Breast epithelium (tissue), 4 donors: ENCODE data around the gene CAMTA1. TPM values are rescaled to one million over a fixed set of nuclear protein-coding genes. Genes with fewer than 3 reads are reported as not detected.

Experiments used
- DNase-seq, 2 donors: peaks; one replicate each; pipeline ENCODE4 v3.0.0-alpha.2; 2019; ENCODE audit warnings: low spot score in 2 of 2
- H3K27ac ChIP-seq, 2 donors: fragments of 200-600 bp; sonication (generic) in 1 of 2; one replicate each; pipeline ENCODE4 v1.5.1; 2016 to 2019; ENCODE audit warnings: mild to moderate bottlenecking in 1 of 2
- H3K27me3 ChIP-seq, 2 donors: fragments of 200-600 bp; sonication (generic) in 1 of 2; one replicate each; pipeline versions ENCODE4 v1.5.1 to v1.6.0; 2017 to 2019; ENCODE audit warnings: control low read depth in 1 of 2, mild to moderate bottlenecking in 1 of 2
- H3K36me3 ChIP-seq: fragments of 200-600 bp; one replicate; pipeline ENCODE4 v1.5.1; 2019
- H3K4me1 ChIP-seq, 2 donors: fragments of 200-600 bp; sonication (generic); one replicate each; pipeline ENCODE4 v1.5.1; 2016 to 2019; ENCODE audit warnings: control low read depth in 1 of 2
- H3K4me3 ChIP-seq, 3 donors: fragments of 200-600 bp; sonication (generic); 1 replicate in 2 of 3; 2 replicates in 1 of 3; pipeline ENCODE4 v1.5.1; 2016 to 2019; ENCODE audit warnings: mild to moderate bottlenecking in 3 of 3, moderate library complexity in 2 of 3
- H3K9me3 ChIP-seq, 2 donors: fragments of 200-600 bp; sonication (generic) in 1 of 2; one replicate each; pipeline ENCODE4 v1.5.1; 2016 to 2019; ENCODE audit warnings: control low read depth in 1 of 2
- POLR2A ChIP-seq: fragments of 450-650 bp; IDR thresholded peaks from one replicate; pipeline ENCODE4 v1.6.1; 2016; ENCODE audit warnings: antibody characterized with exemption, mild to moderate bottlenecking, moderate library complexity
- POLR2AphosphoS5 ChIP-seq, 3 donors: sonication (generic); formaldehyde crosslinking; IDR thresholded peaks; one replicate each; pipeline ENCODE4 v1.6.1; 2017; ENCODE audit warnings: antibody characterized with exemption in 3 of 3
- intact Hi-C: fragments of 100-400 bp; cut with DNase I; formaldehyde crosslinking; loops from one replicate; pipeline ENCODE4 v1.15.1; 2023; ENCODE audit warnings: low total_unique reads
- total RNA-seq, 3 donors: library from RNA; depleted of rRNA; stranded (reverse); fragments of >200 nt; gene quantifications; one replicate each; pipeline ENCODE4 v1.1.0, GENCODE V29; 2016
- TF ChIP-seq, protein P1 (sequence below), 3 donors: fragments of 450-650 bp; IDR thresholded peaks; one replicate each; pipeline ENCODE4 v1.5.1; 2016 to 2017; ENCODE audit warnings: antibody characterized with exemption in 3 of 3, mild to moderate bottlenecking in 3 of 3, moderate library complexity in 3 of 3

Gene CAMTA1
- total RNA-seq, 3 donors from 2014 or later, result 53.4 to 84.0 (median 61.9) TPM

DNA sequence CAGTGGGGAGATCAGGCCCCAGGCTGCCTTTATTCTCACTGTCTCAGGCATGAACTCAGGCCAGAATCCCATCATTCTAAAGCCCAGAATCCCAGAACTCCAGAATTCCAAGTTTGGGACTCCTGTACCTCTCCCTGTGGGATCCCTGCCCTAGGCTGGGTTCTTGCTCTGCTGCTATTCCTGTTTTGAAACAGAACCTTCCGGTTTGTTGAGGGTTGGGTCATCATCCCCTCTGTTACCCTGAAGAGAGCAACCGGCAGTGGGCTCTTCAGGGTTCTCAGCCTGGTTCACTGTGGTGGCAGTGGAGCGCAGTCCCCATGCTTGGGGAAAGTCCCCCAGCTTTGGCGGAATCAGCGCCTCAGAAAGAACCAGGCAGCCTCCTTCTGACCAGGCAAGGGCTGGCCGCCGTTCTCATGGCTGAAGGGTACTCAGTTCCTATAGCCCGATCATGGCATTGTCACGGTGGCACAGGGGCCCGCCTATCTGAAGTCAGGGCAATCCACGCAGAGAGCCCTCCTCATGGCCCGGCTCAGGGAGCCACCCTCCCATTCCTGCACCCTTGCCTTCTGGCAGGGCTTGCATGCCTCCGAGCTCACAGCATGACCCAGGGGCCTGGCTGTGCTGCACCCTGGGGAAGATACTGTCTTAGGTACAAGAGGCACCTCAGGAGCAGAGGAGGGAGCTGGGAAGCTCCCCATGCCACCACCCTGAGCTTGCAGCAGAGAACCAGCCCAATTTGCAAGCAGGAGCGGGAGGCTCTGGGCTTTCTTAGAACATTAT lies 650.2 kb downstream of the CAMTA1 start:
- no peak for DNase-seq
- intact Hi-C loops, result no loop called here
- TF ChIP-seq, protein P1, sequence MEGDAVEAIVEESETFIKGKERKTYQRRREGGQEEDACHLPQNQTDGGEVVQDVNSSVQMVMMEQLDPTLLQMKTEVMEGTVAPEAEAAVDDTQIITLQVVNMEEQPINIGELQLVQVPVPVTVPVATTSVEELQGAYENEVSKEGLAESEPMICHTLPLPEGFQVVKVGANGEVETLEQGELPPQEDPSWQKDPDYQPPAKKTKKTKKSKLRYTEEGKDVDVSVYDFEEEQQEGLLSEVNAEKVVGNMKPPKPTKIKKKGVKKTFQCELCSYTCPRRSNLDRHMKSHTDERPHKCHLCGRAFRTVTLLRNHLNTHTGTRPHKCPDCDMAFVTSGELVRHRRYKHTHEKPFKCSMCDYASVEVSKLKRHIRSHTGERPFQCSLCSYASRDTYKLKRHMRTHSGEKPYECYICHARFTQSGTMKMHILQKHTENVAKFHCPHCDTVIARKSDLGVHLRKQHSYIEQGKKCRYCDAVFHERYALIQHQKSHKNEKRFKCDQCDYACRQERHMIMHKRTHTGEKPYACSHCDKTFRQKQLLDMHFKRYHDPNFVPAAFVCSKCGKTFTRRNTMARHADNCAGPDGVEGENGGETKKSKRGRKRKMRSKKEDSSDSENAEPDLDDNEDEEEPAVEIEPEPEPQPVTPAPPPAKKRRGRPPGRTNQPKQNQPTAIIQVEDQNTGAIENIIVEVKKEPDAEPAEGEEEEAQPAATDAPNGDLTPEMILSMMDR (IDR thresholded peaks at IDR 0.05), result no peak
- TF ChIP-seq POLR2A (no peak), POLR2AphosphoS5 (IDR thresholded peaks at IDR 0.05) (no peak)
- no peaks in the 10 kb centered on the region for H3K4me1 ChIP-seq
- H3K9me3 ChIP-seq, result no peaks in the 10 kb centered on the region
- no peaks in the 10 kb centered on the region for H3K36me3 ChIP-seq
- no peaks in the 10 kb centered on the region for H3K27me3 ChIP-seq
- H3K27ac ChIP-seq, result no peak overlapping the region
- no peak overlapping the region for H3K4me3 ChIP-seq

DNA sequence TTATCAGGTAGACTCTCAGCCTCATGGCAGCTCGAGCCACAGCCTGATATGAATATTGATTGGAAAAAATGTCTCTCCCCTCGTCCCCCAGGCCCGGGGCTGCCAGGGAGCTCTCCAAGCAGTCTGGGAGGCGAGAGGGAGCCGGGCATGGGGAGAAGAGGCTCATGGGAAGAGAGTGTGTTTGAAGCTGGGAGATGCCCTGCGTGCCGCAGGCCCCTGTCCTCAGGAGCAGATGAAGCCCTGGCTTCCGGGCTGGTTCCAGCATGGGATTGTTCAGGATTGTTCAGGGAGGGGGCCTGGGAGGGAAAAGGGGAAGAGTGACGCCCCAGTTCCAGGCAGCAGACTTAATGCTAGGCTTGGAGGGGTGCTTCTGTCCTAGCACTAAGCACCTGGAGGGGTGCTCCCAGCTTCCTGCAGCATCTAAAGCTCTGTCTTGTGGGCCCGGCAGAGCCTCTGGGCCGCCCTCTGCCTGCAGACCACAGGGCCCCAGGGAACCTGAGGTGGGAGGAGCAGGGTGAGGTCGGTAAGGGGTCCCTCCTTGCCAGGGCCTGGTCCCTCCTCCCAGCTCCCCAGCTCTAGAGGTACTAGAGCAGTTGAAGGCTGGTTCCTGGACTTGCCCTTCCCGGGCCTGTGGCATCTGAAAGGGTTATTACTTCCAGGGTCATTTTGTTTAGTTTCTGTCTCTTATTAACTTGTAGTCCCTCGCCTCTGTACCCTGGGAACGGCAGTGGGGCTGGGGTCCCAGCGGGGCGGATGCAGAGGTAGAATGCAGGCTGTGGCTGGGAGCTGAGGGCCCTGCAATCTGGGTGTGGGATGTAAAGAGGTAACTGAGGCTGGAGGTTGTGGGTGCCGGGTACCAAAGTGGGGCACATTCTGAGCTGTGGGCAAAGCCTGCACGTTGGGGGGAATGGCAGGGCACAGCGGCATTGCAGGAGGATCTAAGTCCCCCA lies 651.1 kb downstream of the CAMTA1 start:
- H3K4me1 ChIP-seq, result no peaks in the 10 kb centered on the region
- TF ChIP-seq POLR2AphosphoS5 (IDR thresholded peaks at IDR 0.05) (no peak), POLR2A (no peak)
- TF ChIP-seq, protein P1 (IDR thresholded peaks at IDR 0.05), result no peak
- no peak overlapping the region for H3K27ac ChIP-seq
- H3K27me3 ChIP-seq, result no peaks in the 10 kb centered on the region
- intact Hi-C loops, result no loop called here
- no peak for DNase-seq
- no peak overlapping the region for H3K4me3 ChIP-seq
- no peaks in the 10 kb centered on the region for H3K36me3 ChIP-seq
- H3K9me3 ChIP-seq, result no peaks in the 10 kb centered on the region

DNA sequence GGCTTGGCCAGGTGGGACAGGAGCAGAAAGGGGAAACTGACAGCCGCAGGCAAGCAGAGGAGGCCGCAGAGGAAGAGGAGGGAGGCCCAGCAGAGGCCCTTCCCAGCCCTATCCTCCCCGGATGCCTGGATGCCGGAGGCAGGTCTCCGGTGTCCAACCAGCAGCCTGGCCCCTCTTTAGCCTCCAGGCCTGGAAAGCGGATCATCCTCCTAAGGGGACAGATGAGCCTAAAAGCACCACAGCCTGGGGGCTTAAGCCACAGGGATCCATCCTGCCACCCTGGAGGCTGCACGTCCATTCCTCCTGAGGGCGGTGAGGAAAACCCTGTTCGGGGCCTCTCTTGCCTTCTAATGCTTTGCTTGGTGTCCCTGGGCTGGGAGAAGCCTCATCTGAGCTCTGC lies 651.8 kb downstream of the CAMTA1 start:
- TF ChIP-seq POLR2AphosphoS5 (IDR thresholded peaks at IDR 0.05), result no peak
- TF ChIP-seq POLR2A, result no peak
- TF ChIP-seq, protein P1 (IDR thresholded peaks at IDR 0.05), result no peak

DNA sequence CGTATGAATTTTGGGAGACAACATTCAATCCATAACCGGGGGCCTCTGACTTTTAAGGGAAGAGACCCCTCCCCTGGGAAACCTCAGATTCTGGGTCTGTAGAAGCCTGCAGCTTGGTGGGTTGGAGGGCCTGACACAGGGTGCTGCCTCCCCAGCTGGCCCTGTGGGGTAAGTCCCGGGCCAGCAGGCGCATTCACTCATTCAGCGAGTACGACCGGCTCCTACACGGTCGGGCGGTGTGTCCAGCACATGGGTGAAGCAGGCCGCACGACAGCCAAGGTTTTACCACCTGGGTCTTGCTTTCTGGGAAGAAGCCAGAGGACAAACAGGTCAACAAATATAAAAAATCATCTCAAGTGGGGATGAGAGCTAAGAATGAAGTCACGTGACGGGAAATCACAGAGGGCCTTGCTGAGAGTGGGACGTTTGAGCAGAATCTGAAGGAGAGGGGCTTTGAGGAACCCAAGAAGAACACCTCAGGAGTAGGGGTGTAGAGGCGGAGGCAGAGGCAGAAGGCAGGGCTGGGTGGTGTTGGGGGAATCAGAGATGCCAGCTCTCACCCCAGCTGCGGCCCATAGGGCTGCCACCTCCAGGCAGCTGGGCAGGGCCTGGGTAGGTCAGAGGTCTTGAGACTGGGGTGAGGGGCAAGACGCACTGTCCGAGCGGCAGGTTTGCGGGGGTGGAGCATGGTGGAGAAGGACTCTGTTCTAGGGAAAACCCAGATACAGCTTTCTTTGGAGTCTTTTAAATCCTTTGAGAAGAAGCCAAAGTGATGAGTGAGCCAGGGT lies 652.5 kb downstream of the CAMTA1 start:
- DNase-seq, result no peak
- Histone ChIP-seq H3K27ac (no peak overlapping the region), H3K9me3 (no peaks in the 10 kb centered on the region), H3K4me1 (no peaks in the 10 kb centered on the region), H3K36me3 (no peaks in the 10 kb centered on the region), H3K27me3 (no peaks in the 10 kb centered on the region), H3K4me3 (no peak overlapping the region)
- intact Hi-C loops, result no loop called here
- TF ChIP-seq POLR2AphosphoS5 (IDR thresholded peaks at IDR 0.05) (no peak), POLR2A (no peak)
- TF ChIP-seq, protein P1 (IDR thresholded peaks at IDR 0.05), result no peak

More for the DNA sequence above, 651.8 kb downstream of the CAMTA1 start:
- no peak overlapping the region for H3K27ac ChIP-seq
- intact Hi-C loops, result no loop called here
- H3K9me3 ChIP-seq, result no peaks in the 10 kb centered on the region
- no peak overlapping the region for H3K4me3 ChIP-seq
- DNase-seq, result no peak
- H3K4me1 ChIP-seq, result no peaks in the 10 kb centered on the region
- no peaks in the 10 kb centered on the region for H3K36me3 ChIP-seq
- H3K27me3 ChIP-seq, result no peaks in the 10 kb centered on the region
